Measurements from ENCODE around the gene RBMS1.

Gene RBMS1

GRCh38 chr2:160493227-160494028 is at the start of gene RBMS1:
Gene RBMS1 (minus strand): TSS chr2:160493807. CDS start chr2:160493363, 444 bp downstream.
- DNase-seq (ENCODE audit: low spot score) = no peak

- no peak for DNase-seq (ENCODE audit: low spot score)
Observed at GRCh38 chr2:160541745-160542144, 48.1 kb upstream of the RBMS1 start.

GRCh38 chr2:160538559-160539355 is 45.1 kb upstream of the RBMS1 start:
- no peak for DNase-seq (ENCODE audit: low spot score)

GRCh38 chr2:160538115-160538514 is 44.5 kb upstream of the RBMS1 start:
- no peak for DNase-seq (ENCODE audit: low spot score)

- no peak for DNase-seq (ENCODE audit: low spot score)
Observed at GRCh38 chr2:160534996-160535395, 41.4 kb upstream of the RBMS1 start.

GRCh38 chr2:160534249-160534648 is 40.6 kb upstream of the RBMS1 start:
- DNase-seq (ENCODE audit: low spot score) = no peak

GRCh38 chr2:160533482-160533881 is 39.9 kb upstream of the RBMS1 start:
- no peak for DNase-seq (ENCODE audit: low spot score)

- no peak for DNase-seq (ENCODE audit: low spot score)
Observed at GRCh38 chr2:160532388-160532787, 38.8 kb upstream of the RBMS1 start.

- DNase-seq (ENCODE audit: low spot score) = no peak
Observed at GRCh38 chr2:160522951-160523710, 29.5 kb upstream of the RBMS1 start.

- no peak for DNase-seq (ENCODE audit: low spot score)
Observed at GRCh38 chr2:160517731-160518130, 24.1 kb upstream of the RBMS1 start.

GRCh38 chr2:160516547-160517365 is 23.1 kb upstream of the RBMS1 start:
- DNase-seq (ENCODE audit: low spot score) = no peak

GRCh38 chr2:160515120-160515519 is 21.5 kb upstream of the RBMS1 start:
- no peak for DNase-seq (ENCODE audit: low spot score)

GRCh38 chr2:160513120-160513519 is 19.5 kb upstream of the RBMS1 start:
- no peak for DNase-seq (ENCODE audit: low spot score)

- DNase-seq (ENCODE audit: low spot score) = no peak
Observed at GRCh38 chr2:160512491-160512890, 18.9 kb upstream of the RBMS1 start.

- DNase-seq (ENCODE audit: low spot score) = no peak
Observed at GRCh38 chr2:160510617-160511016, 17.0 kb upstream of the RBMS1 start.

GRCh38 chr2:160509016-160509415 is 15.4 kb upstream of the RBMS1 start:
- no peak for DNase-seq (ENCODE audit: low spot score)

GRCh38 chr2:160507464-160507863 is 13.9 kb upstream of the RBMS1 start:
- no peak for DNase-seq (ENCODE audit: low spot score)

- no peak for DNase-seq (ENCODE audit: low spot score)
Observed at GRCh38 chr2:160507046-160507407, 13.4 kb upstream of the RBMS1 start.

GRCh38 chr2:160506371-160507045 is 12.9 kb upstream of the RBMS1 start:
- no peak for DNase-seq (ENCODE audit: low spot score)

GRCh38 chr2:160505256-160505655 is 11.6 kb upstream of the RBMS1 start:
- no peak for DNase-seq (ENCODE audit: low spot score)

- no peak for DNase-seq (ENCODE audit: low spot score)
Observed at GRCh38 chr2:160502478-160502877, 8.9 kb upstream of the RBMS1 start.
